Ishikawa (cell line): ENCODE data around the gene FOXD1.

Source experiments
- CEBPB ChIP-seq: IDR thresholded peaks from 2 replicates; pipeline ENCODE4 v1.6.1; 2012
- CREB1 ChIP-seq: IDR thresholded peaks from 2 replicates; pipeline ENCODE4 v1.6.1; 2012; ENCODE audit warnings: low read depth
- EGR1 ChIP-seq: IDR thresholded peaks from 2 replicates; pipeline ENCODE4 v1.6.1; 2012
- EP300 ChIP-seq: IDR thresholded peaks from 2 replicates; pipeline ENCODE4 v1.6.1; 2012; ENCODE audit warnings: borderline replicate concordance
- NFIC ChIP-seq: IDR thresholded peaks from 2 replicates; pipeline ENCODE4 v1.6.1; 2012
- RAD21 ChIP-seq: IDR thresholded peaks from 2 replicates; pipeline ENCODE4 v1.6.1; 2012; ENCODE audit warnings: low read depth
- YY1 ChIP-seq: IDR thresholded peaks from 2 replicates; pipeline ENCODE4 v1.6.1; 2012; ENCODE audit warnings: low read depth
- ZBTB7A ChIP-seq: IDR thresholded peaks from 2 replicates; pipeline ENCODE4 v1.6.1; 2012; ENCODE audit warnings: low read depth
- TF ChIP-seq, protein P1 (sequence below): IDR thresholded peaks from 2 replicates; pipeline ENCODE4 v1.6.1; 2012; ENCODE audit warnings: low read depth, mild to moderate bottlenecking
- TF ChIP-seq, protein P2 (sequence below): IDR thresholded peaks from 2 replicates; pipeline ENCODE4 v1.6.1; 2012

DNA sequence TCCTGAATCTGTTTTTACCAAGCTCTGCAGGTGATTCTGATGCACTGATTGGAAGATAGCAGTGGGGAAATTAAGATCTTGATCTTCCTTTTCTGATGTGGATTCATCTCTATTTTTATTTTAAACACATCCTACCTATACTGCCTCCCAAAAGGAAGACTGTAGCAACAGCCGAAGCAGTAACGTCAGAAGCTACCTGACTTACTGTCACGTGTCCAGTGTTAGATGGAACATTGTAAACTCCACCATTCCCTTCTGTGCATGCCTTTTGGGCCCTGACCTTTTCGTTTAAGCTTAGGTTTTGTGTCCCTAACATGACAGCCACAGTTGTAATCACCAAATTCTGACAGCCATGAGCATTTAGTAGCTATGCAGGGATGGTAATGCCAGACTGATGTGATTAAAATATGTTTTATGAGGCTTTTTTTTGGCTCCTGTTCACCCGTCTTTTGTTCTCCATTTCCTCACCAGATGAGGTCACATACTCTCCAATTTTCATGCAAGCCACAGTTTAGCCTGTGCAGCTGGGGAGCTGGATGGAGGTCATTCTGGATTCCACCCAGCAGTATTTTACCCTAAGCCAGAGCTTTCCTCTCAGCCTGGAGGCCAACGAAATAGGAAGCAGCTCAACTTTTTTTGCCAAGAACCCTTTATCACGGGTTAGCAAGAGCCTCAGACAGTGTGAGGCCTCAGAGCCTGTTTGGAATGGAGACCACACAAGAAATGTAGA is 15.6 kb upstream of the FOXD1 start:
- TF ChIP-seq CEBPB (no peak), EP300 (no peak), EGR1 (no peak), RAD21 (no peak), ZBTB7A (no peak), YY1 (no peak), NFIC (no peak), CREB1 (no peak)
- TF ChIP-seq, protein P1, sequence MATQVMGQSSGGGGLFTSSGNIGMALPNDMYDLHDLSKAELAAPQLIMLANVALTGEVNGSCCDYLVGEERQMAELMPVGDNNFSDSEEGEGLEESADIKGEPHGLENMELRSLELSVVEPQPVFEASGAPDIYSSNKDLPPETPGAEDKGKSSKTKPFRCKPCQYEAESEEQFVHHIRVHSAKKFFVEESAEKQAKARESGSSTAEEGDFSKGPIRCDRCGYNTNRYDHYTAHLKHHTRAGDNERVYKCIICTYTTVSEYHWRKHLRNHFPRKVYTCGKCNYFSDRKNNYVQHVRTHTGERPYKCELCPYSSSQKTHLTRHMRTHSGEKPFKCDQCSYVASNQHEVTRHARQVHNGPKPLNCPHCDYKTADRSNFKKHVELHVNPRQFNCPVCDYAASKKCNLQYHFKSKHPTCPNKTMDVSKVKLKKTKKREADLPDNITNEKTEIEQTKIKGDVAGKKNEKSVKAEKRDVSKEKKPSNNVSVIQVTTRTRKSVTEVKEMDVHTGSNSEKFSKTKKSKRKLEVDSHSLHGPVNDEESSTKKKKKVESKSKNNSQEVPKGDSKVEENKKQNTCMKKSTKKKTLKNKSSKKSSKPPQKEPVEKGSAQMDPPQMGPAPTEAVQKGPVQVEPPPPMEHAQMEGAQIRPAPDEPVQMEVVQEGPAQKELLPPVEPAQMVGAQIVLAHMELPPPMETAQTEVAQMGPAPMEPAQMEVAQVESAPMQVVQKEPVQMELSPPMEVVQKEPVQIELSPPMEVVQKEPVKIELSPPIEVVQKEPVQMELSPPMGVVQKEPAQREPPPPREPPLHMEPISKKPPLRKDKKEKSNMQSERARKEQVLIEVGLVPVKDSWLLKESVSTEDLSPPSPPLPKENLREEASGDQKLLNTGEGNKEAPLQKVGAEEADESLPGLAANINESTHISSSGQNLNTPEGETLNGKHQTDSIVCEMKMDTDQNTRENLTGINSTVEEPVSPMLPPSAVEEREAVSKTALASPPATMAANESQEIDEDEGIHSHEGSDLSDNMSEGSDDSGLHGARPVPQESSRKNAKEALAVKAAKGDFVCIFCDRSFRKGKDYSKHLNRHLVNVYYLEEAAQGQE: no peak
- TF ChIP-seq, protein P2, sequence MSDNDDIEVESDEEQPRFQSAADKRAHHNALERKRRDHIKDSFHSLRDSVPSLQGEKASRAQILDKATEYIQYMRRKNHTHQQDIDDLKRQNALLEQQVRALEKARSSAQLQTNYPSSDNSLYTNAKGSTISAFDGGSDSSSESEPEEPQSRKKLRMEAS: no peak
